Measurements from ENCODE around the gene TTLL8.
A peak's percentile ranks its signal among the peaks of the same experiment; 100 is the strongest.

Gene TTLL8

GRCh38 chr22:50018608-50019285, 39.4 kb downstream of the TTLL8 start:
- DNase-seq (ENCODE audit: low read depth in 2 of 2), result no peak

GRCh38 chr22:50017701-50018224, 40.3 kb downstream of the TTLL8 start:
- no peak for DNase-seq (ENCODE audit: low read depth in 2 of 2)

- peak; percentile 56 to 80 for DNase-seq (ENCODE audit: low read depth in 2 of 2)
Measured at GRCh38 chr22:50016988-50017700, 41.0 kb downstream of the TTLL8 start.

- no peak for DNase-seq (ENCODE audit: low read depth in 2 of 2)
Measured at GRCh38 chr22:50016308-50016987, 41.6 kb downstream of the TTLL8 start.

GRCh38 chr22:50015451-50016307, 42.4 kb downstream of the TTLL8 start:
- DNase-seq (ENCODE audit: low read depth in 2 of 2), result no peak

GRCh38 chr22:50014655-50015401, 43.3 kb downstream of the TTLL8 start:
- no peak for DNase-seq (ENCODE audit: low read depth in 2 of 2)

- DNase-seq (ENCODE audit: low read depth in 2 of 2), result no peak
Measured at GRCh38 chr22:50014053-50014501, 44.0 kb downstream of the TTLL8 start.

GRCh38 chr22:50012211-50013181, 45.6 kb downstream of the TTLL8 start, which contains the start of gene IL17REL:
Gene IL17REL, minus strand, starts transcription at chr22:50012765. Its CDS starts 119 bp downstream, at chr22:50012646.
- no peak for DNase-seq (ENCODE audit: low read depth in 2 of 2)

GRCh38 chr22:50011447-50012210, 46.5 kb downstream of the TTLL8 start:
- no peak for DNase-seq (ENCODE audit: low read depth in 2 of 2)

GRCh38 chr22:50010676-50011446, 47.2 kb downstream of the TTLL8 start:
- DNase-seq (ENCODE audit: low read depth in 2 of 2), result no peak

GRCh38 chr22:50009765-50010675, 48.1 kb downstream of the TTLL8 start:
- DNase-seq (ENCODE audit: low read depth in 2 of 2), result no peak

- no peak for DNase-seq (ENCODE audit: low read depth in 2 of 2)
Measured at GRCh38 chr22:50009251-50009650, 48.8 kb downstream of the TTLL8 start.

- no peak for DNase-seq (ENCODE audit: low read depth in 2 of 2)
Measured at GRCh38 chr22:50008151-50009040, 49.7 kb downstream of the TTLL8 start.

GRCh38 chr22:50007057-50007511, 51.0 kb downstream of the TTLL8 start:
- no peak for DNase-seq (ENCODE audit: low read depth in 2 of 2)

- no peak for DNase-seq (ENCODE audit: low read depth in 2 of 2)
Measured at GRCh38 chr22:50004918-50005317, 53.2 kb downstream of the TTLL8 start.

GRCh38 chr22:50002791-50003190, 55.3 kb downstream of the TTLL8 start:
- DNase-seq (ENCODE audit: low read depth in 2 of 2), result no peak
